HG03045 (cell line): Measurements from ENCODE around the gene PDIA6.
"Not testable (repeated sequence)": the region's sequence is repeated elsewhere in the genome, so short reads cannot be mapped to it uniquely, and the experiment has no call there.

Source experiments
- ATAC-seq: cut with Tn5 transposase; IDR thresholded peaks from one replicate; pipeline ENCODE4 v1.9.1; 2021; ENCODE audit warnings: mild to moderate bottlenecking, moderate library complexity; ENCODE audit not compliant: unreplicated experiment

Gene PDIA6

GRCh38 chr2:10785260-10785659, 27.3 kb downstream of the PDIA6 start:
- ATAC-seq, result no peak

DNA sequence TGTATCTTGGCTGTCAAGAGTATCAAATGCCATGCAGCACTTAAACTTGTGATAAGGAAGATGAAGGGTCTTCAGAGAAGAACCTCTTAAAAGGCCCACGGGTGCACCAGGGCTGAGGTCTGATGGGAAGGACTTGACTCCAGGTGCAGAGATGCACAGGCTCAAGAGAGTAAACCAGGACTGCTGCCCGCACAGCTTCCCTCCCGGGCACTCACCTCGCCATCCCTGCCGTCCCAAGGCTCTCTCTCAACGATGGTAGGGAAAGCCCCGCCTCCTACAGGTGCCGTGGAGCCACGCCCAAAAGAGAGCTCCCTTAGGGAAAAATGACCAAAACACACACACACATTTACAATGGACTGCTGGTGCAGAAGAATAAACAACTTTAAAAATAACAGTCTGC, 27.9 kb downstream of the PDIA6 start:
- no peak for ATAC-seq

DNA sequence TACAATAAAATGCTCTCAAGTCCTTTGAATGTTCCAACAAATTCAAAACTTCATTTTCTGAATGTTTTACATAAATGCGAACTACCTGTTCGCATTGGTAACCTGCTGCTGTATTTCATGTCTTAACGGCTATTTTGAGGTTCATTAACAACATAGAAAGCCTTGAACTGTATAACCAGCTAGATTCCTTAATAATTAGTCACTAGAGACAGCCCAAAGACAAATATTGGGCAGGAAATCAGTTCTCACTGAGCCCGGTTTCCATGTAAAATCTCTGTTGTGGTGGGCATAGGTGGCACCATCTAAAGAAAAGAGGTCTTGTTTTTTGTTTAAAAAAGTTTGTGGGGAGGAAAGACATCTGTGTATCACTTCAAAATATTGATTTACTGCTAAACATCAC, 29.2 kb downstream of the PDIA6 start:
- no peak for ATAC-seq

DNA sequence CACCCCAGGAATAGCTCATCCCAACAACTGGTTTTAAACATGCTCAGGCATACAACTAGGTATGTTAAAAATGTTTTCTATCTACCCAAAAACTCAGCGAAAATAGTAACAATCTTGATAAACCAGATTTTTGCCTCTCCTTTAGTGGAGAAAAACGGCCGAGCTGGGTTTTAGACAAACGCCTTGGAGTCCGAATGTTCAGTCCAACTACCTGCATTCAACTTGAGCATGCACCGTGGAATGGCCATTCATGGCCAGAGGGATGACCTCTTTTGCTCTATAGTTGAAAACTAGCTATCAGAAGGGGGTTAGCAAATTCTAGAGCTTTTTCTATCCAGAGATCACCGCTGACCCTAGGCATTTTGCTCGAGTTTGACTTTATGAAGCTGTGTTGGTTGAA, 30.8 kb downstream of the PDIA6 start:
- ATAC-seq, result no peak

DNA sequence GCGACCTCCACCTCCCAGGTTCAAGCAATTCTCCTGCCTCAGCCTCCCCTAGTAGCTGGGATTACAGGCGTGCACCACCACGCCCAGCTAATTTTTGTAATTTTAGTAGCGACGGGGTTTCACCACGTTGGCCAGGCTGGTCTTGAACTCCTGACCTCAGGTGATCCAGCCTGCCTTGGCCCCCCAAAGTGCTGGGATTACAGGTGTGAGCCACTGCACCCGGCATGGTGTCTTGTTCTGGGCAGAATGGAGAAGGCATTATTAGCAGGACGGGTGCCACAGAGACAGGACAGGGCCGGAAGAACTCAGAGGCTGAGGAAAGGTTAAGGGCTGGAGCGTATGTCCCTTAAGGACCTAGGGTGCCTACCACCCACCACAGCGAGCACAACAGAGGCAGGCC, 31.8 kb downstream of the PDIA6 start:
- ATAC-seq, result not testable (repeated sequence)

GRCh38 chr2:10780491-10780820, 32.1 kb downstream of the PDIA6 start:
- no peak for ATAC-seq

DNA sequence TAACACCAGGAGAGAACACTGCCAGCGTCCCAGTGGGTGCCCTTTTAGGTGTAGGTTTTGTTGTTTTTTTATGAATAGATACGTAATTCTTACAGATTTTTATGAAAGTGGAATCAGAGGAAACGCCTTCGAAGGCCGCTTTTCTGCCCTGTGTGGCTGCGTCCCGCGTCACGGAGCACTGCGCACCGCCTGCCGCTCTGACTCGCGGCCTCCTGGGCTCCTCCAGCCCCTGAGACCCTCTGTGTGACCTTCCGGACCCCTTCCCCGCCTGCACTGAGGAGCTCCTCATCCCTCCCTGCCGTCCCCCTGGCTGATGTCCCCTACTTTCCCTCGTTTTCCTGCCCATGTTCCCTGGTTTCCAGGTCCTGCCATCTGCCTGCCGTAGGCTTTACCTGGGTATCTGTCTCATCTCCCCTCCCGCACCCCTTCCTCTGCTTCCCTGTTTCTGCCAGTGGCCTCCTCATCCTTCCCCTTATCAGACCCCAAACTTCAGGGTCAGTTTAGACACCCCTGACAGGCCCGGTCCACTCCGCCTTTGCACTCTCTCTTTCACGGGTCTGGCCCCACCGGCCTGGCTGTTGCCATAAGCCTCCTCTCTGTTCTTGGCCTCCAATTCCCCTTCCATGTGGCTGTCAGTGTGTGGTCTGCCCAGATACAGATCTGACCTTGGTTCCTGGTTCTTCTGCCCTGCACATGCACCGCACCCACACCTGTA, 32.7 kb downstream of the PDIA6 start:
- ATAC-seq, result no peak

- no peak for ATAC-seq
Observed at GRCh38 chr2:10778724-10779115, 33.9 kb downstream of the PDIA6 start.

- ATAC-seq, result no peak
Observed at GRCh38 chr2:10777842-10778723, 34.5 kb downstream of the PDIA6 start.

DNA sequence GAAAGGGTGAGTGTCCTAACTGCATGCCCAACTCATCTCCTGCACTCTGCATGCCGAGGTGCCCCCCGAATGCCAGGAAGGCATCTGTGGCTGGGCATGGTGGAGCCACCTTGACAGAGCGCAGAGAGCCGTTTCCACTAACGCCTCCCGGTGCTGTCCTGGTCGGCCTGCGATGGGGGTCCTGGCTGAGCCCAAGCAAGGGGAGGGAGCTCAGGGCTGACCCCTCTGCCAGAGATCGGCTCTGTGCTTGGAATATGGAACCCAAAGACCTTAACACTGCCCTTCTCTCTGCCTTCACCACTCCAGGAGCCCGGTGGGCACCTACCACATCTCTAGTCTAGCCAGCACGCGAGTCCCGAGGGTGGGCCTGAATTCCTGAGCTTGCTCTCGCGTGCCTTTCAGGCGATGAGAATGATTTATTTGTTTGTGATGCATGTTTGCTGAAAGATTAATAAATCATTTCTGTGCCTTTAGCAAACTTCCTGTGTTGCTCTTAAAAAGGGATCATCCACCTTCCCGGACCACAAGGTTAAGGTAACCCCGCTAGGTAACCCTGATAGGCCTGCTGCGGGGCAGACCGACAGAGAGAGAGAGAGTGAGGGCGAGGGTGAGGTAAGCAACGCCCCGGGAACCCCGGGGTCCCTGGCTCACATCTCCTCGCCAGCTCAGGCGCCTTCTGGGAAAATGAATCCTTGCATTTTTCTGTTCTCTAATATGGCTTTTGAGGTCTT, 35.3 kb downstream of the PDIA6 start:
- no peak for ATAC-seq

- no peak for ATAC-seq
Observed at GRCh38 chr2:10776231-10776977, 36.2 kb downstream of the PDIA6 start.

DNA sequence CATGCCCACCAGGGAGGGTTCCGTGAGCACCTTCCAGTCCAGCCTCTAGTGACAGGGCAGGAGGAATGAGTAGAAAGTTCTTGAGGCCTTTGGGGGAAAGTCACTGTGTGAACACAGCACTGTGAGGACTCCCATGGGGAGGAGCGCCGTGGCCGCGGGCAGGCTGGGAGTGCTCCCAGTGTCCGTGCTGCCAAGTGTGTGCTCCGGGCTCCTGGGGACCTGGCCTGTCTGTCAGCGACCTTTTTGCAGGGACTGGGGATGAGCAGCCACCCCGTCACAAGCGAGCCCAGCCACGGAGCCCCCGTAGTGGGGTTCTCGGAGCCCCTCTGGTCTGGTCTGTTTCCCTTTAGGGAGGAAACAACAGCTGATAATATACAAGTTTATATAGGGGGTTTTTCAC, 36.8 kb downstream of the PDIA6 start:
- ATAC-seq, result no peak

DNA sequence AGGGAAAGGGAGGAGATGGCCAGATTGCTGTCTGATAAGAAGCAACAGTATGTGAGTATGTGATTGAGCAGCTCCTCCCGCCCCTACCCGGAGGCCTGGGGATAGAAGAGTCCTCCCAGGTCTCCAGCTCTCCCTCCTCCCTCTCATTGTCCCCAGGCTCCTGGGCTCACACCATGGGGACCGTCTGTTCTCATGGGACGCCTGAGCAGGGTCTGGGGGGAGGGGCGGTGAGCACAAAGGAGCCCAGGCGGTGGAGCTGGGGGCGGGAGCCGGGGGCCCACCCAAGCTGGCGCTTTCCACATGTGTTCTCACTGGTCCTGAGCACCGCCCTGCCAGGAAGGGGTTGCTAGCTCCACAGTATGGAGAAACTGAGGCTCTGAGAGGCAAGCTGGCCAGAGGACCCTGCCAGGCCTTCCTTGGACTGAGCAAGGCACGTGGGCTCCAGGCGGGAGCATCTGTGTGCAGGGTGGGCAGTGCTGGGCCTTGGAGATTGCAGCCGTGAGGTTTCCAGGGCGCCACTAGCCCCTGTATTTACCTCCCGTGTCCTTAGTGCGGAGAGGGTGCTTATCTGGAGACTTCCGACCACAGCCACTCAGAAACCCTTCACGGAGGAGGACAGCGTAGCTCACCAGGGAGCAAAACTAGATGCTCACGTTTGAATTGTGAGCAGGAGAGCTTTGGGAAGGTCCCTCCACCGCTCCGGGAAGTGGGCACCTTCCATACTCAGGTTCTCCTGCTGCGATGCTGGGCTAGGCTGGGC, 37.4 kb downstream of the PDIA6 start:
- no peak for ATAC-seq

DNA sequence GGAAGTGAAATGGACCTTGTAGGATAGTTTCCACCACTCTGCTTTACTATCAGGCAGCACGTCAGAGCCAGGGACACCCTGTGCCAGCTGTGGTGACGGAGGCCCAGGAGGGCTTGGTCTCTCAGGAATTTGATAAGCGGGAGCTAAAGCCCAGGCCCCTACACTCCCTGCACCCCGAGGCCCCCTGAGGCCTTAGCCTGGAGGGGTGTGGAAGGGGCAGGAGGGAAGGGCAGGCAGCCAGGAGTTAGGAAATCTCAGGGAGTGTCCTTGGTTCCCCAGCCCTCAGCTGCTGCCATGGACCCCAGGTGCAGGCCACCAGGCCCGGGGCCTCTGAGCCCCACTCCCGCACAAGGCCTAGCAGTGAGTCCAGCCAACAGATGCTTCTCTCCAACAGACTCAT, 38.2 kb downstream of the PDIA6 start:
- ATAC-seq, result no peak

DNA sequence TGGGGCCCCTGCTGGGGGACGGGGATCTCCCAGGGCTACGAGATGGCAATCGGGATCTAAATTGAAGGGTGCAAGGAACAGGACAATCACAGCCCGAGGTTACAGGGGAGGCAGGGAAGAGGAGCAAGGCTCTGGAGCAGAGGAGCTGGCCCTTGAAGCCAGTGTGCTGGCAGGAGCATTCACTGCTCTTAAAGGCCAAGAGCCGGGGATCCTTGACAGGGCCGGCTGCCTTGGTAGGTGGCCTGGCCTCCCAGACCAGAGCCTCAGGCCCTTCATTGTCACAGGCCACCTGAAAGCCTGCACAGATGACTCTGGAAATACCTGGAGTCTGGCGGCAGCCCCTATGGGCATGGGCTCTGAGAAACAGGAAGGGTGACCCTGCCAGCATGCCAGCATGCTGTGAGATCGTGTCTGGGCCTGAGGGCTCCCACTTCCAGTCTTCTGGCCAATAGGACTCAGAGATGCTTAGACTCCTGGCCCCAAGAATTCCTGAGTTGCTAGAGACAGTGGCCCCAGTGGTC, 38.7 kb downstream of the PDIA6 start:
- ATAC-seq, result no peak

DNA sequence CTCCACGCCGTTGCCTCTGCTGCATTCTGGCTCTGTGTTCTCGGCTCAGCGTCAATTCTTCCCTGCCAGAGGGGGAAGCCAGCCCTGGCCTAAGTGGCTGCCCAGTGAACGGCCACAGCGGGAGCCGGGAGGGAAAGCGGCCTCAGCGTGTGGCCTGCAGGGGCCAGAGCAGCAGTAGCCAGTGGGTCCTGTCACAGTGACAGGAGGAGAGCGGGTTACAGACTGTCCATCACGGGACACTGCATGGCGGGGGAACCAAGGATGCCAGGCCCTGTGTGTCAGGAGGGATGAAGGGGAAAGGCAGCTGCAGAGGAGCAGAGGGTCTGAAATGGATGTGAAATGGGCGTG, 39.7 kb downstream of the PDIA6 start:
- no peak for ATAC-seq

DNA sequence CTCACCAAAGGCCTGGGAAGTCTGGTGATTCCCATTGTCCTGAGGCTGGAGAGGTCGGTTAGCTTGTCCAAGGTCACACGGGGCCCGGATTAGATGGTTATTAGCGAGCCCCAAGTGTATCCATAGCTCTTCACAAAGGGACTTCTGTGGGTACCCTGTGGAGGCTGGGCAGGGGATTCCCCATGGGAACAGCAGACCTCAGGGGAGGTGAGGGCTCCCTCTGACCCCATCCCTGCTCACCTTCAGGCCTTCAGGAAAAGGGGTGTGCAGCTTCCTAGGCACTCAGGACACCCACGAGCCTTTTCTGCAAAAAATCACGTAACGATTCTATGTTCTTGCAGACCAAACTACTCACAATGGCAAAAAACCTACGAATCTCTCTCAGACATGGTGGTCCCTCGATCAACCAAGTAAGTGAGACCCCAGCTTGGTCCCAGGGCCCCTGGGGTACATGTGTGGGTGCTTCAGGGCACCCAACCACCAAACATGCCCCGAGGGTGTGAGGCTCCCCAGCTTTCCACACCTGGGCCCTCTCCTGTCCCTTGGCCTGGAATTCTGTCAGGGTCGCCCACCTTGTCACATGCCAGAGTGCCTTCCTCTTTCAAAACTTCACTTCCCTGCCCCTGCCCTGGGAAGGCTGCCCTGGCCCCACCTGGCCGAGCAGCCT, 40.3 kb downstream of the PDIA6 start:
- ATAC-seq, result no peak

GRCh38 chr2:10771786-10772185, 40.8 kb downstream of the PDIA6 start:
- no peak for ATAC-seq

- ATAC-seq, result no peak
Observed at GRCh38 chr2:10770956-10771750, 41.4 kb downstream of the PDIA6 start.
